HG03432 (cell line): ENCODE measurements around the gene GPR63.
A peak's percentile ranks its signal among the peaks of the same experiment; 100 is the strongest.

Experiments used
- ATAC-seq: cut with Tn5 transposase; IDR thresholded peaks from one replicate; pipeline ENCODE4 v1.9.1; 2021; ENCODE audit warnings: mild to moderate bottlenecking, moderate library complexity; ENCODE audit not compliant: unreplicated experiment

Gene GPR63

DNA sequence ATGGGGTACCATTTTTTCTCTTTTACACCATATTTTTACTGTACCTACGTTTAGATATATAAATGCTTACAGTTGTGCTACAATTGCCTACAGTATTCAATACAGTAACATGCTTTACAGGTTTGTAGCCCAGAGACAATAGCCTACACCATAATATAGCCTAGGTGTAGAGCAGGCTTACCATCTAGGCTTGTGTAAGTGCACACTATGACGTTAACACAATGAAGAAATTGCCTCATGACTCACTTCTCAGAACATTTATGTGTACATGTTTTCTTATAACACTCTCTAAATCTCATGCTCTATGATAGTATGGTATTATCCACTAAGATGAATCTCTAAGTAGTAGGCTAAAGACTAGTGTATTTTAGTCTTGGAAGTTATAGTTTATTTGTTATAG, 13.5 kb downstream of the GPR63 start:
- ATAC-seq: no peak

DNA sequence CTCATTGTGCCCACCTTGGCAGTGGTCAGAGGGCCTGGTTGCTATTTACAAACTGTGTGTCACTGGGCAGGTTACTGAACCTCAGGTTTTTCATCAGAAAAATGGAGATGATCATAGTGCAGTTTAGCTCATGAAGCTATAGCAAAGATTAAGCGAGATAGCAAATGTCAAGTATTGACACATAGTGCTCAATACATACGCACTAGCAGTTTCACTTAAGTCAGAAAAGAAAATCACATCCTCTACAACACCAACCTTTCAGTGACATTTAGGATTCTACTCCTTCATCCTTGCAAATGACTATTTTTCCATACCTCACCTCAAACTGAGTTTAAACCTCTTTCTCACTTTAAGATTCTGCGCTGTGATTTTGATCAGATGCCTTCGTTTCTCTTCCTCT, 16.2 kb downstream of the GPR63 start:
- ATAC-seq: no peak

DNA sequence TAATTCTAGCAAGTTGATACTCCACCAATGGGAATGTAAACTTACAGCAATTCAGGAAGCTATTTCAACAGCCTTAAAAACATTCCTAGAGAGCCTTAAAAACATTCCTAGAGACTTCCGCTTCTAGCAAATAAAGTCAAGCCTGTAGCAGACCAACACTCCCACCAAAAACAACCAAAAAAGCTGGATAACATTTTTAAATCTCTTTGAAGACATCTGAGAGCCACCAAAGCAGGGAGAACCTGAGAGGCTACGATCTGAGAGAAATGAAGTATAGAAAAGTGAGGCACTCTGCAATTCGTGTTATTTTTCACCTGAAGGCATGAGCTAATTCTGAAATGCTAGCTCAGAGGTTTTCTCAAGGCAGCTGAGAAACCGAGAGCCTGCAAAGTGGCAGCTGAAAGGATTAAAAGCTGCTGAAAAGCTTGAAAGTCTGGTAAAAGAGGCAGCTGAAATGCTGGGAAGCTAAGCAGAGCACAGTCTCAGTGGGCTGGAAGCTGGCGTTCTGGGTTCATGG, 20.9 kb downstream of the GPR63 start:
- ATAC-seq: no peak

DNA sequence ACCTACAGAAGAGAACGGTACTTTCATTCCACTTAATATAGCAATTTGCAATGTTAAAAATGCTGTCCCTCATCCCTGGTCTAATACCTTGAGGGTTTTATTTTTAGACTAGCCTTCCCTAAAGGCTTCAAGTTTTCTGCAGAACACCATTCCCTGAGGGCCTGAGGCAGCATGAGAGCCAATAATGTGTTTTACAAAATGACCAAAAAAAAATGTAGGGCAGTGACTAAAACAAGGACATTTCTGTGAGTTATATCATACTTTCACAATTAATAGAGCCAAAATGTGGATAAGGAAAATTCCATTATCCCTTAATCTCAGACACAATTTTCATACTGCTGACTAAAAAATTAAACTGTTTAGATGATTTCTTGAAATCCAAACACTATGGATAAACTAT, 22.7 kb downstream of the GPR63 start:
- no peak for ATAC-seq

DNA sequence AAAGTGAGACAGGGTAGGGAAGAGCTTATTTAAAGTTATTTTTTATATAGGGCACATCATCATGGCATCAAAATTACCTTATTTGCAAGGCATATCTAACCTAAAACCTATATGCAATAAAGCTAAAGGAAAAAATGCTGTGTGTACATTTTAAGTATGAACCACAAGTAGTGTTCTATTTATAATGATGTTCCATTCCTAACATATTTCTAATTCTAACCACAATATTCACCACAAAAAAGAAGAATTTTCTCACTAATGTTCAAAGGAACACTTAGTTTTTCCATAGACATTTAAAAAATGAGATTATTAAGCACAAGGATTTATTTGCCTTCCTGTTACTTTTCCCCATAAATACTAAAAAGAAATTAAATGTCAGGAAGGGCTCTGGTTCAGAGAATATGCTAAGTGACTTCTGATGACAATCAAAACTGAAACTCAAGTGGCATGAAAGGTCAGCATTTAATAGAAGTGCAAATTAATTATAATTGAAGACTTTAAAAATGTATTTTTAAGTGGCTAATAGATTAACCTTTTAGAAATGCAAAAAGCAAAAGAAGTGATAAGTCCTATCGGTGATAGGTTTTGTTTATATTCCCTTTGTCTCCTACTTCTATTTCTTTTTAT, 25.1 kb downstream of the GPR63 start:
- peak; percentile 53 for ATAC-seq

DNA sequence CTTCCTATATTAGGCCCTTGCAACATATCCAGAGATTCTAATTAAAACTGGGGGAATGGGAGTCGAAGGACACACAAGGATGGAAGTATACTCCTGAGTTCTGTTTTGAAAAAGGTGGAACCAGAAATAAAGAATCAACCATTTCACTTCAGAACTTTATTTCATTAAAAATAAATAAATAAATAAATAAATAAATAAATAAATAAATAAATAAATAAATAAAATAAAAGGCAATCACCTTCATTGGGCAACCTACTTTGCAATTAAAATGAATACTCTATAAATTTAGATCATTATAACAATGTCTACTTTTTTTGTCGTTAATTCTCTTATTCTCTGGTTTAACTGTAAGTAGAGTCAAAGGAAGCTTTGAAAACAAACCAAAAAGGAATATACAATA, 25.6 kb downstream of the GPR63 start:
- no peak for ATAC-seq

DNA sequence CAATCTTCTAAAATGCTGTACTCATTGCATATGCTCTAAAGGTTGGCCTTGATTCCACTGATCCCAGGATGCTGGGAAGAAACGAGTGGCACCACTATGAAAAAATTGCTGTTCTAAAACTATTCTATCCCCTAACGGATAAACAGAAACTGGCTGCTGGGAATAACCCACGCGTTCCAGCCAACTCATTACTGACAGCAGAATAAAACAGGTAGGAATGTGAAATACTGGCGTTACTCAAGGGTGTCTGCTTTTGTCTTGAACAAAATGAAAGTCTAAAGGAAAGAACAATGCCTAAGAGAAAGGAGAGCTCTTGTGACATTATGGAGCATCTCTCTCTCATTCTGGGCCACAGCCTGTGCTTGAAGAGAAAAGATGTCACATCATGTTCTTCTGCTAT, 26.1 kb downstream of the GPR63 start:
- ATAC-seq: no peak

DNA sequence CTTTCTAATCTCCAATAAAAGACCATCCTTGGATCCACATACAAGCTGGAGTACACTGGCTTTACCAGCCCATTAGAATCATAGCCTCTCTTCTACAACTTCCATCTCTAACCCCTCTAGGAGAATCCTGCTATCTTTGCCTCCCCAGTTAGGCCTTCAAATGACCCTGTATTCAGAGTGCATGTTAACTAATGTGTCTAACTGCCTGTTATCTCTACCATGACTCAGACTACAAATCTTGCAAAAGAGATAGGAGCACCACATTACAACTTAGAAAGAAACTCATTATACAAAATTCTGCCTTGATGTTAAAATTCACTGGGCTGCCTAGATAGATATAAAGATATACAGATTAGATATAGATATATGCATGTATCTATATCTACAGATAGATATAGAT, 28.2 kb downstream of the GPR63 start:
- no peak for ATAC-seq

DNA sequence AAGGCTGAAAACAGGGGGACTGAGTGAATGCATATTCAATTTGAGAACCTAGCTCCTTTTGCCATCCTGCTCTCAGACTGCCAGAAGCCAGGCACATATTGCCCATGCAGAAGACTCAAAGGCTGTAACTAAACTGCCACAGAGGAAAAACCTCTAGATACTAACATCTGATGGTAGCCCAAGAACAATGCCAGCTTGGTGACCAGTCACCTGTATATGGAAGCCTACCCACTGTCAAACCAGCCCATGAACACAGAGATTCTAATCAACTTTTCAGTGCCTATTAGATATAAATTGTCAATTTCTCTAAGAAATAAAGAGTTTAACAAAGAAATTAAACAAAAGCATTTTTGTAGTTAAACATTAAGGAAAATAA, 34.2 kb downstream of the GPR63 start:
- no peak for ATAC-seq

DNA sequence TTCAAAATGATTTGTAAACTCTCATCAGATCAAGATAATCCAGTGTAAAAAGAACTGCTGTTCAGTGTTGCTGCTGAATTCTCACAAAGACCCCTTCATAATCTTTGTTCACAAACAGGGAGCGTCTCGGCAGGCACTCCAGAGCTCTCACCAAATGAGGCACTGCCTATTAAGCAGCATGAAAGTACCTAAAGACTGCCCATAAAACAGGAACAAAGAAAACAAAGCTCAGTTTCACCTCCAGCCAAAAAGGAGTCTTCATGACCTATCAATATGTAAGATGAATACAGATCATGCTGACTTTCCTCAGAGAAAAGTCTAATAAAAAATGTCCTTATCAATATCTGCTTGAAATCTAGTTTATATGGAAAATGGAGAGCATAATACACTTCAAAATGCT, 41.8 kb downstream of the GPR63 start:
- ATAC-seq: peak; percentile 99

DNA sequence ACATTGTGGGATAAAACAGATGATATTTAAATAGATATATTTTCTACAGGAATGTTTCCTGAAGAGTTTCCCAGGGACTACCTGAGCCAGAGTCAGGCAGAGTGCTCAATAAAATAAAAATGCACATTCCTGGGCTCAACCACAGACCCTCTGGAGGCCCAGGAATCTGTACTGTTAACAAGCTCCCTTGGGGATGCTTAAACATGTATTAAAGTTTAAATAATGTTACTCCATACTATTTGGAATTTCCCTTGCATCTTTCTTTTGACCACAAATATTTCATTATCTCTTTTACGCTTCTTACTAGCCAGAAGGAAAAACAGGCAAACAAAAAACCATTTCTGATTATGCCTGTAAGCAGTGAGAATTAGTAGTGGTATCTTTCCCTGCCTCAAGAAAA, 42.3 kb downstream of the GPR63 start:
- ATAC-seq: peak; percentile 33

DNA sequence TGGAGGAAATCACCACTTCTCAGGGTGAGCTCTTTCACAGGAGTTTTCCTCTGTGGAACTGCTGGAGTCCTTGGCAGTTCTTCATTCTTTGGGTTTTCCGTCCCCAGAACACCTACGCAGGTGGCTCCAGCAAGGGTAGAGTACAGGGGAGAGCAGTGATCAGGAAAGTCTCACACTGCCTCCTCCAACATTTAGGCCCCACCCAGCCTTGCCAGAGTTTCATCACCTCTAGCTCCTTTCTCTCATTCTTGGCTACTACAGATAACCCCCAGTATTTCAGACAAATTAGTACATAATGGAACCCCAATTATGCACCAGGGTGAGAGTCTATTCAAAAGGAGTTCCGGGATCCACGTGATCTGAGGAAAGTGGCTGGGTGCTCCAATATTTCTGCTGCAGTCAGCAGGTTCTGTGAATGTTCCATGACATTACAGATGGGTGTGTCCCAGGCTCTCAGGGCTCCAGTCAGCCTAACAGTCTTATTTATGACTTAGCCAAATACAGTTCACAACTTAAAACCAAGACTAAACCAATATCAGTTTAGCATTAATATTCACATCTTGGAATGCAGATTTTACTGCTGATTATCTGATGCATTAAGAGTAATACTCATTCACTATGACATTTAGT, 44.6 kb downstream of the GPR63 start:
- no peak for ATAC-seq

DNA sequence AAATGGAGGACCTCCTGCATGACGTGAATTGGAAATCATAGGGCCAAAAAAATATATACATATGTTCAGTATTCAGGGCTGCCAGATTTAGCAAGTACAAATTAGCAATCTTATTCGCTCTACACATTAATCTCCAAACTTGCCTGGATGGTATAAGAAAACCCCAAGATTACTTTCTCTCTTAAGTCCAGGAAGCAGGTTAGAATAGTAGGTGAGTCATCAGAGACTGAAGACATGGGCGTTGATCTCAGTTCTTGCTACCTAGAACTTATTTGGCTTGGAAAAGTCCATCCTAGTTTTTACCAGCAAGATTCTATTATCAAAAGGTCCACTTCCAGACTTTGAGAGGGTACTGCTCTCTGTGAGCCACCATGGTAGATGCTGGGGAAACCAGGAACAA, 47.4 kb downstream of the GPR63 start:
- ATAC-seq: no peak

DNA sequence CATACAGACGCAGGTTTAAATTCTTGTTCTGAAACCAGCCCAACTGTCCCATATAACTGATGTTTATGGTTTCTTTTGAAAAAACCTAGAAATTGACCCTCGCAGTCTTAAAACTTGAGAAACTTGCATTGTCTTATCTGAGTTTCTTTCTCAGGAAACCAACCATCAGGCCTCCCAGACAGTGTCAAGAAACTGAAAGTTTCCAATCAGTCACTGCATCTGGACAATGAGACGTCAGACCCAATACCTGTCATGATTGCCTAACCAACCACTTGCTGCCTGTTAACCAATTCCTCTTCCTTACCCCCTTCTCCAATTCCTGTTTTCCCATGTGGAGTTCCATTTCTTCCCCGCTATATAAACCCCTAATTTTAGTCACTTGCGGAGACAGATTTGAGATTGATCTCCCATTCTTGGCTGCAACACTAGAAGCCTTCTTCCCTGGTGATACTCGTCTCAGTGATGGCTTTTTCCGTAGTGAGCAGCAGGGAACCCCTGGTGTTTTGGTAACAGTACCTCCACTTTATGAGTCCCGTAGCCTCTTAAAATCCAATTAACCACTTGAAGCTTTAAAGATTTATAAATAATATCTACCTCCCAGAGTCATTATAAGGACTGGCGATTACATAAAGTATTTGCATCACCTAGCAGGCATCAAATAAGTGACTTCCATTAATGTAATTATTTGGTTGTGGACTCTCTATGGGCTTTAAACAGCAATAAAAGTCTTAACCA, 49.3 kb downstream of the GPR63 start:
- ATAC-seq: no peak

DNA sequence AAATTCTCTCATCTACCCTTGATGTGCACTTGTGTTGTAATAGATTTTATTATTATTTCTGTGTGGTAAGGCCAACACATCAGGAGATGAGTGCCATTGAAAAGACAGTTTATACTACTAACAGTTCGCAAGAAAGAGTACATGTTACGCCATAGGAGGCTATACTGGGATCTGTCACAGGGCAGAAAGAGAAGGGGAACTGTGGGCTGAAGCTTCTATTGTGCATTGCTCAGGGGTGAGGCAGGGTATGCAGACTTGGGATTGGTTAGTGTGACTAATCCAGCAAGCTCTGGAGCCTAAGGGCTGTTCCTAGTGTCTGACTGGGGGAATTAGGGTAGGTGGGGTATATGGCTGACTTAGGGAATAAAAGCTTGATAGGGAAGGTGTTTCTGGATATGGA, 50.9 kb downstream of the GPR63 start:
- no peak for ATAC-seq

DNA sequence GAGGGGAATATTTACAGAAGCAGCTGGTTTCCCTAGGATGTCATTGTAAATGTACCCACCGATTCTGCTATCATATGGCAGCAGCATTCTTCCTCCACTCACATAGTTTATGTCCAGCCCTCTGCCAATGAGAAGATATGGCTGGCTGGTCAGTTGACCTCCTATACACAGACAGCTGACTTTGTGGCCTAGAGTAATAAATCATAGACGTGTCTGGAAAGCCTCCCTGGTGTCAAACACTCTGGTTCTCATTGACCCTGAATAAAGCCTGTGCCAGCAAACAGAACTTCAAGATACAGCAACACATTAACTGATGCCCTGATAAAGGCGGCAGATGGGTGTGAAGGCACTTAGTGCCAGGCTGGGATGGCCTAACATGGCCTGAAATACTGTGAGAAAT, 52.6 kb downstream of the GPR63 start:
- ATAC-seq: no peak

DNA sequence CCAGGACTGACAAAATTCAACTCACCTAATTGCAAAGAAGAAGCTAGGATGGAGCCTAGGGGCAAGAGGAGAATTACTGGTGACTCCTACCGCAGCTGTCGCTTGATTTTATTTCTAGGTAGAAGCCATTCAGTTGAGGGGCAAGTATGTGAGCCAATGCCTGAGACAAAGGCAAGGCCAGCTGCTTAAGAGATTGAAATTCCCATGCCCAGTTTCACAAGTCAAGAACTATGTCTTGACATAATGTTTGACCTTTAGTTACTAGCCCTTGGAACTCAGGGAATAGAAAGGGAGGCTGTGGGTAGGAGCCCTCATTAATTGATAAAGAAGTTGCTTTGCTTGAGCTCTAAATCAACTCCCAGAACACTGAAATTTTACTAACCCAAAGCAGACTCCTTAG, 54.0 kb downstream of the GPR63 start:
- ATAC-seq: no peak

DNA sequence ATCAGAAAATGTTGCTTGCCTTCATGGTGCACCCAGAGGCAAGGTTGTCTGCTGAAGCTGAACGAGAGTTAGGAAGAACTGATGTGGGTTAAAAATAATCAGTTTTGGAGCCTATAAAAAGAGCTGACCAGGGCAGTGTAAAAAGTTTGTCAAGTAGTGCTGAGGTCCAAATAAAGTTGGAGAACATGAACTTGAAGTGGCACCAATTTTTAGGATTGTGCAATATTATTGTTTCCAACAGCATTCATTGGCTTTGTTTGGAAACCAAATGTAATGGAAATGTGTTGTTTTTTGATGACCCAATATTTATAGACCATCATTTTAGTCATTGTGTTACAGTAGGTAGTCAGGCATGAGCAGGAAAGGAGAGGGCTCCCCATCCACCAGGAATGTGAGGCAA, 55.7 kb downstream of the GPR63 start:
- ATAC-seq: no peak

DNA sequence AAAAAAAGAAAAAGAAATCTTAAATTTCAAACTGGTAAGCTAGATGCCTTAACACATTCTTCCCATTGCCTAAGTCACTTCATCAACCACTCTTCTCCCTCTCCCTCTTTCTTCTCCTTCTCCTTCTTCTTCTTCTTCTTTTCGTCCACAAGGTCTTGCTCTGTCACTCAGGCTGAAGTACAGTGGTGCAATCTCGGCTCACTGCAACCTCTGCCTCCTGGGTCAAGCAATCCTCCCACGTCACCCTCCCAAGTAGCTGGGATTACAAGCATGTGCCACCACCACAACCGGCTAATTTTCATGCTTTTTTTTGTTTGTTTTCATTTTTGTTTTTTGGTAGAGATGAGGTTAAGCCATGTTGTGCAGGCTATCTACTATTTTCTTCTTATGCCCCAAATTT, 60.2 kb downstream of the GPR63 start:
- no peak for ATAC-seq

DNA sequence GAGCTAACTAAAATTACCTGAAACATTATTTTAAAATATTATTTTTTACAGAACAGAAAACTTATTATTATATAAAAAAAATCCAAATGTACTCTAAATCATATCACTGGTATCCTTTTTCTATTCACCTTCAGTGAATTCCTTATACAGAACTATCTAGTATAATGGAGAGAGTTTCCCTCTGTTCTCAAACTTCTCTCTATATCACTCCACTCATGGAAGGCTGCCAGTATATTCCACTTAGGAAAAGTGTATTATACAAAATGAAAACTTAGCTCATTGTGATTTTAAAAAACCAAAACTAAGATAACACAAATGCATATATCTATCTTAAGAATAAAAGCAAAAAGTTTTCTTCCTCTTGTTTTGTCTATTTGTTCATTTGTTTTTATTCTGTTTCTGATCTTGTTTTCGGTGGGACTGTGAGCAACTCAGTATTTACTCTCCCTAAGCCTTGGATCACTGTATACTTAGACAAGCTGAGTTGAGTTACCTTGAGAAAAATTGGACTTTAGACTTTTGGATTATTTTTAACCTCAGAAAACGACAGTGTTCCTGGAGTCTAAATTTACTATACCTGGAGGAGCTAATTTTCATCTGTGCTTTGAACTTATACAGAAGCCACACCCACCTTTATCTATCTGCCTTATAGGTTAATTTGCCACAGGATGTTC, 61.4 kb downstream of the GPR63 start:
- no peak for ATAC-seq

DNA sequence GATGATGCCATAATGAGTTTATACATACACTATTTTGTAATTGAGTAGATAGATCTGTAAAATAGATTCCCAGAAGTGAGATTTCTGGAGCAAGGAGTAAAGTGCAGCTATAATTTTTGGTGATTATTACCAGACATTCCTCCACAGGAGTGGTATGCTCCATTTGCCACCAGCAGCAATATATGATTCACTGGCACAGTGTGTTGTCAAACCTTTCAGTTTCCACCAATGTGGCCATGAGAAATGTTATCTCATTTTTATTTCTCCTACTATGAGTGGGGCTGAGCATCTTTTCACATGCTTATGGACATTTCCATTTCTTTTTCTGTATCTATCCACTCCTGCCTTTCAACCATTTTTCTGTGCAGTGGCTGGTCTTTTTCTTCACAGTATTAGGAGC, 70.5 kb downstream of the GPR63 start:
- no peak for ATAC-seq

DNA sequence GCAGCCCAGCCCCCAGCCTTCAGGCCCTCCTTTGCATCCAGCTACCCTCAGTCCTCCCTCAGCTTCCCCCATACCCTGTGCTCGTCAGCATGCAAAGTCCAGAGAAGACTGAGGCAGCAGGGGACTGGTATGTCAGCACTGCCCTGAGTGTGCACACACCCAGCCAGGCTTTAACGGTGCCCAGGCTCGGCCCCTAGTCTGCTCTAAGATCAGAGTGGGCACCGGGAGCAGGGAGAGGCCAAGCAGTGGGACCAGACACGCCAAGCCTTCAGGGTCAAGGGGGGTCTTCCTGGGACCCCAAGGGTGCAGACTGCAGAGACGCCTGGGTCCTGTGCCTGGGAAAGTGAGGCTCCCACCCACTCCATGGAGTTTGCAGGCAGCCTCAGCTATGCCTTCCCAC, 74.7 kb downstream of the GPR63 start:
- ATAC-seq: no peak
